HG03439 (cell line): ENCODE data around the gene PABPN1L.

ENCODE experiments used
- ATAC-seq: cut with Tn5 transposase; IDR thresholded peaks from one replicate; pipeline ENCODE4 v1.9.1; 2021; ENCODE audit warnings: mild to moderate bottlenecking, moderate library complexity; ENCODE audit not compliant: unreplicated experiment

Gene PABPN1L

GRCh38 chr16:88853325-88853941 lies 13.0 kb downstream of the PABPN1L start:
- no peak for ATAC-seq

- ATAC-seq, result no peak
These were observed 14.8 kb downstream of the PABPN1L start for GRCh38 chr16:88851616-88852015.

GRCh38 chr16:88850531-88851199 lies 15.8 kb downstream of the PABPN1L start:
- ATAC-seq, result no peak

GRCh38 chr16:88848557-88848956 lies 17.9 kb downstream of the PABPN1L start:
- ATAC-seq, result no peak

GRCh38 chr16:88847654-88848053 lies 18.8 kb downstream of the PABPN1L start:
- ATAC-seq, result no peak

- no peak for ATAC-seq
These were observed 20.4 kb downstream of the PABPN1L start for GRCh38 chr16:88846088-88846487.

- ATAC-seq, result no peak
These were observed 21.9 kb downstream of the PABPN1L start for GRCh38 chr16:88844419-88845036.

- ATAC-seq, result no peak
These were observed 23.2 kb downstream of the PABPN1L start for GRCh38 chr16:88843256-88843655.

GRCh38 chr16:88842806-88843205 lies 23.7 kb downstream of the PABPN1L start:
- no peak for ATAC-seq

- no peak for ATAC-seq
These were observed 24.1 kb downstream of the PABPN1L start for GRCh38 chr16:88842308-88842756.

GRCh38 chr16:88841521-88842307 lies 24.7 kb downstream of the PABPN1L start:
- no peak for ATAC-seq

GRCh38 chr16:88840600-88841215 lies 25.8 kb downstream of the PABPN1L start:
- ATAC-seq, result no peak

GRCh38 chr16:88839745-88840599 lies 26.5 kb downstream of the PABPN1L start:
- no peak for ATAC-seq

- no peak for ATAC-seq
These were observed 27.4 kb downstream of the PABPN1L start for GRCh38 chr16:88839026-88839529.

- ATAC-seq, result no peak
These were observed 27.9 kb downstream of the PABPN1L start for GRCh38 chr16:88838566-88838965.

GRCh38 chr16:88837806-88838205 lies 28.7 kb downstream of the PABPN1L start:
- ATAC-seq, result no peak

GRCh38 chr16:88836791-88837190 lies 29.7 kb downstream of the PABPN1L start:
- no peak for ATAC-seq

- no peak for ATAC-seq
These were observed 30.6 kb downstream of the PABPN1L start for GRCh38 chr16:88835818-88836217.

GRCh38 chr16:88835383-88835782 lies 31.1 kb downstream of the PABPN1L start:
- ATAC-seq, result no peak

- ATAC-seq, result no peak
These were observed 31.8 kb downstream of the PABPN1L start for GRCh38 chr16:88834670-88835069.
